SH-SY5Y (cell line): ENCODE measurements around the gene TYW5.

Experiments used
- GATA2 ChIP-seq: IDR thresholded peaks from 2 replicates; pipeline ENCODE4 v1.6.1; 2011; ENCODE audit warnings: mild to moderate bottlenecking, low read depth, low read length
- GATA3 ChIP-seq: IDR thresholded peaks from 2 replicates; pipeline ENCODE4 v1.6.1; 2011; ENCODE audit warnings: low read depth, mild to moderate bottlenecking, low read length, moderate library complexity

Gene TYW5

GRCh38 chr2:199914372-199914958 is 40.8 kb downstream of the TYW5 start:
- no peak for TF ChIP-seq GATA2
- no peak for TF ChIP-seq GATA3

- TF ChIP-seq GATA2: no peak
- no peak for TF ChIP-seq GATA3
Observed at GRCh38 chr2:199911877-199912161, 43.5 kb downstream of the TYW5 start.

- TF ChIP-seq GATA2: 0 out of 2 replicates have a peak, but pooled peaks have one; percentile 14
- no peak for TF ChIP-seq GATA3
Observed at GRCh38 chr2:199911052-199911876, 44.0 kb downstream of the TYW5 start, which contains the start of gene C2orf69. Gene C2orf69 (plus strand): TSS chr2:199911293. CDS start chr2:199911439, 146 bp downstream.

GRCh38 chr2:199910338-199911051 is 44.8 kb downstream of the TYW5 start:
- TF ChIP-seq GATA3 (no peak), GATA2 (no peak)

- TF ChIP-seq GATA3: no peak
Observed at GRCh38 chr2:199907008-199907714, 48.1 kb downstream of the TYW5 start.

- no peak for TF ChIP-seq GATA2
- TF ChIP-seq GATA3: no peak
Observed at GRCh38 chr2:199903111-199903510, 52.2 kb downstream of the TYW5 start.

GRCh38 chr2:199902486-199903110 is 52.7 kb downstream of the TYW5 start:
- TF ChIP-seq GATA3 (no peak), GATA2 (no peak)

- TF ChIP-seq GATA2: no peak
- TF ChIP-seq GATA3: no peak
Observed at GRCh38 chr2:199901942-199902341, 53.3 kb downstream of the TYW5 start.

- TF ChIP-seq GATA3: no peak
- no peak for TF ChIP-seq GATA2
Observed at GRCh38 chr2:199896617-199897016, 58.7 kb downstream of the TYW5 start.

- no peak for TF ChIP-seq GATA2
- no peak for TF ChIP-seq GATA3
Observed at GRCh38 chr2:199895406-199895805, 59.9 kb downstream of the TYW5 start.

- no peak for TF ChIP-seq GATA3
- no peak for TF ChIP-seq GATA2
Observed at GRCh38 chr2:199883474-199884212, 71.6 kb downstream of the TYW5 start.

GRCh38 chr2:199882667-199883066 is 72.6 kb downstream of the TYW5 start:
- TF ChIP-seq GATA2: no peak
- TF ChIP-seq GATA3: no peak
